NCI-H1105 (cell line): ENCODE measurements around the gene RBMS1.
"Not testable (repeated sequence)": the region's sequence is repeated elsewhere in the genome, so short reads cannot be mapped to it uniquely, and the experiment has no call there.

ENCODE experiments used
- DNase-seq: peaks from one replicate; lab custom pipeline; 2025; lab: John Stamatoyannopoulos, UW

Gene RBMS1

DNA sequence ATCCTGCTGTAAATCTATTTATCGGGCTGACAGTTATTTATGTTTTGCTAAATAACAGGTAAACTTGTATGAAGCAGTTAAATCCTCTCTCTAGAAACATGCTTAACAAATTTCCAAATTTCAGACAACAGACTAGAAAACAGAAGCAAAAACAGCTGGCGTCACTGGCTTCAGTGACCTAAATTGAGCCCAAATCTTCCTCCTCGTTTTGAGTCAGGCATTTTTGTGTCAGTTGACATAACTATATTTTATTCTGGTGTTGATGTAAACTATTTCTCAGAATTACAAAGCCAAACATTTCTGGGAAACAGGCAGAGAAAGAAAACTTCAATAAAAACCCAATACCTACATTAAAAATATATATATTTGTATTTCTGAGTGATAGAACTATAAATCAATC, 21.7 kb downstream of the RBMS1 start:
- DNase-seq = no peak

DNA sequence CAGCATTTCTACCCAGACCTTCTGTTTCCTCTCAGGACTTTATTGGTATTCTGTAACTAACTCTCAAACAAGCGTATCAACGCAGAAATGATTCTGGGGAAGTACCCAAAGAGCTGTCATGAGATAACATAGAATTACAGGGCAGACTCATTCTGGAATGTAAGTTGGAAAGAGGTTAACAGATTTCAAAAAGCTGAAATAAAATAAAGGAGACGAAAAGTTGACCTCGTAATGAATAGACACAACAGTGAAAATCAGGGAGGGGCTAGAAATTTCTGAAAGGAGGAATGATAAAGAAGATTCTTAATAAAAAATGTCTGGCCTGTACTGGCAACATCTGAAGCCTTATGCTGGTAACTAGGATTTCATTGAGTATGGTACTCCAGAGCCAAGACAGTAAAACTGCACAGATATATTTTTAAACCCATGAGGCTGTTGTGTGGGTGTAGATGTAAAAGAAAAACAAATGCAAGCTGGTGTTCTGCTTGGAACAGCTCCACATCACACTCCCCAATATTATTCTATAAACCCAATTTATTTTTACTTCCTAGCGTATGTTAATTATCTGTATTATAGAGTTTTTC, 23.9 kb downstream of the RBMS1 start:
- DNase-seq = no peak

DNA sequence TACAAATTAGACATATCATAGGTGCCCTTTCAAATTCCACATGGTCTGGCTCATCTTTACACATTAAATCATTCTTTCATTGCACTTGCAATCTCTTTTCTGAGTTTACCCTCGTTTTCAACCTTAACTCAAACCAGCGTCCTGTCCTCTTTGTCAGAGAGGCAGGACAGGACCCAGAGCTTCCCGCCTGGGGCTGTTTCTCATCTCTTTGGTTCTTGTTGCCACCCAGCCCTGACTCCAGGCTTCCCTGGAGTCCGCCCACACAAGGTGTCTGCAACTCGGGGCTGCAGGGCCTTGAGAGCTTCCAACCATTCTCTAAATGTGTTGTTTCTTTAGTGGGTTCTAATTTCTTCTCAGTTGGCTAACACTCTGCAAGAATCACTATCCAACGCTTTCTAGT, 24.4 kb downstream of the RBMS1 start:
- DNase-seq = no peak

DNA sequence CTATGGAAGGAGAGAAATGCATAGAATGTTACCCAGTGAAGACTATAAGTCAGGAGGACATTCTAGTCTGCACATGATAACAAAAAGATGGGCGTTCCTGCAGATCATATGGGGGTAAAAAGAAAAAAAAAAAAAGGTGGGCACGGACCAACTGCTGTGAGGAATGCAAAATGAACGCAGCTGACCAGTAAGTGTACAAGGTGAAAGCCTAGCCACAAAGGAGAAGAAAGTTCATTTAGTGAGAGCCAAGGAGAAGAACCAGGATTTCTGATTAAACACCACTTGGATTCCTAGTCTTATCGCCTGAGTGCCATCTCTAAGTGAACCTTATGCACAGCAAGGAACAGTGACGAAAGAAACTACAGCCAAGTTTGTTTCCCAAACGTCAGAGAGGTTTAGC, 26.5 kb downstream of the RBMS1 start:
- DNase-seq = no peak

DNA sequence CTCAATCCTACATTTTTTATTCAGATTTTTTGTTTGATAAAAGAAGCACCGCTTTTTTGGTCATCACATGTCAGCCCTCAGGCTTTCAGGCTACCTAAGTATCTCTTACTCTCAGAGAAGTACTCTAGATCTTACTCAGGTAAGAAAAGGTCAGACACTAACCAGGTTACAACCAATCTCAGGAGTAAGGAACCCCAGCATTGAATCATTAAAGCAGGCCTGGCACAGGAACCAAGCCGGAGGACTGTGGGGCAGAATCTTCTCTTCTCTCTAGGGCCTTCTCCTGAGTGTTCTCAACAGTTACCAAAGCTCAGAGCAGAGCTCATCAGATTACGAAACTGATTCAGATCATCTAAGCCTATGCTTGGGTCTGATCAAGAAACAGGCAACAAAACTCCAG, 28.2 kb downstream of the RBMS1 start:
- DNase-seq = no peak

DNA sequence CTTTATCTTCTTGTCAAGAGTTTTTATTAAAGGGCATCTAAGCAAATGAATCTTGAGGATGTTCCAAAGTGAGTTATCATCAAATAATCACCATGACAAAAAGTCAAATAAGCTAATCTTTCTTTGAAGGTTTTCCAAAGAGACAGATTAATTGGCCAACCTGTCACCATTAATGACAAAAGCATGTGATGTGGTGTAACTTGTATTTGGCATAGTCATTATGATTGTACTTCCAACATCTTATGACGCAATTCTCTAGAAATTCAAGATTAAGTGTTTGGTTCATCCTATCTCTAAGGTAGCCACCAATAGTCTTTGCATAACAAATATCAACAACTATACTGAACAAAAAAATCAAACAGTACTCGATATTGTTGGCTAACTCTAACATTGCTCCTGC, 28.6 kb downstream of the RBMS1 start:
- DNase-seq = no peak

DNA sequence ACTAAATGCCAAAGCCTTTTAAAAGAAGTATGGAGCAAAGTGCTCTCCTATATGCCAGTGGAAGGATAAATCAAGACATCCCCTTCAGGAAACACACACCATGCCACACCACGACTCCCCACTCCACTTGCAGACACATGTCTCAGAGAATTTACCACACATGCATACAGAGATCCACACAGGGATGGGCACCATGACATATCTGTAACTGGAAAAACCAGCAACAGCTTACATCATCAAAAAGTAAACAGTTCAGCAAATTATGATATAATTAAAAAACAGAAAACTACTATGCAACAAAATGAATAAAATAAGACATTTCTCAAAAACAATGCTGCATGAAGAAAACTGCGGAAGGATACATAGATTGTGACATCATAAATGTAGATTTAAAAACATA, 29.6 kb downstream of the RBMS1 start:
- no peak for DNase-seq

DNA sequence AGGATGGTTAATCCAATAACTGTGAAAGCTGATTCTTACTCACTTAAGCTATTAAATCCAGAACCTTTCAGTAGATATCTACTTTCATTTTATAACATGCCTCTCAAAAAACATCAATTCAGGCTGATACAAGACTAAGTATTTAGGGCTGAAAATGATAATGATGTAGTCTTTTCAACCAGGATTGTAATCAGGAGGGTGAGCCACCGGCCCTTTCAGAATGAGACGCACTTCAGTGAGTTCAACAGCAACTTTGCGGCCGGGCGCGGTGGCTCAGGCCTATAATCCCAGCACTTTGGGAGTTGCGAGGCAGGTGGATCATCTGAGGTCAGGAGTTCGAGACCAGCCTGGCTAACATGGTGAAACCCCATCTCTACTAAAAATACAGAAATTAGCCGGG, 30.4 kb downstream of the RBMS1 start:
- no peak for DNase-seq

DNA sequence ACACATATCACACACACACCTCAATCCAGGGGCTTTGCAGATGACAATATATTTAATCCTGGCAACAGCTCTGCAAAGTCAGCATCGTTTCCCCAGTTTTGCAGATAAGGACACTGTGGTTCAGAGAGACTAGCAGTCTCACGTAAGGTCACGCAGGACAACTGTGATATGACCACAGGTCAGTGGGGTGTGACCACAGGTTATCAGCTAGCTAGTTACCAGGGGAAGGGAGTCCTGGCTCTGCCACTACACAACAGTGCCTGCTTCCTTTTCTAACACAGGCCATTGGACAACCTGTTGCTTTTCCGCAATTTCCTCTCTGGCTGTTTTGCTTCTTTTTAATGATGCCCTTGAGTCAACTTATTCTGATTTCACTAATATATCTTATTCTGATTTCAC, 33.3 kb downstream of the RBMS1 start:
- no peak for DNase-seq

DNA sequence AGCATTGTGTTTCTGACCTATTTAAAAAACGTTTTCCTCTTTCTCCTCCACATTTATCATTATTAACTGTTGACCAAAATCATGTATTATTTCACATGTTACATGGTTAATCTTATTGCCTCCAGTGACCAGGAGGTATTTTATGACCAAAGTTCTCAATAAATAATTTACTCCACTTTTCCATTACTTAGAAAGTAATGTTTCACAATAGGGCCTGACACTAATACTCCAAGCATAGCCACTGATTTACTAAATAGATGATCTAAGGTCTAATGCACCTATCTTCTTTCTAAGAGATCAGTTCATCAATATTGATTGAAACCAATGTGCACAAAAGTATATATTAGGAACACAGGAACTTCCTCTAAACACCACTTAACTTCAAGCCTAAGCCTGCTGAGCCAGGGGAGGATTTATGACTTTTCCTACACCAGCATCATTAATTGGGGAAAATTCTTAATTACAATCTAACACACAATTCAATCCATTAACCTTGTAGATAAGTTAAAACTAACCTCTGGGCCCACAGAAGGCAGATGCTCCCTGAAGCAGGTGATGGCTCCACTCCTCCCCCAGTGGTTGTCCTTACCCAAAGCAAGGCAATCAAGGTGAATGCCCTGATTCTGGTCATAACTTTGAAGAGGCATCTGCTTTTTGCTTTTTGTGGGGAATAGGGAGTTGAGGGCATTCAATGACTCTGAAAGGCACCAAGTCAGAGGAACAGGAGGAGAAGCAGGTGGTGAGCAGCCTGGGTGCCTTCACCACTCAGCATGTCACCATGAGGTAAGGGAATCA, 33.9 kb downstream of the RBMS1 start:
- DNase-seq = no peak

DNA sequence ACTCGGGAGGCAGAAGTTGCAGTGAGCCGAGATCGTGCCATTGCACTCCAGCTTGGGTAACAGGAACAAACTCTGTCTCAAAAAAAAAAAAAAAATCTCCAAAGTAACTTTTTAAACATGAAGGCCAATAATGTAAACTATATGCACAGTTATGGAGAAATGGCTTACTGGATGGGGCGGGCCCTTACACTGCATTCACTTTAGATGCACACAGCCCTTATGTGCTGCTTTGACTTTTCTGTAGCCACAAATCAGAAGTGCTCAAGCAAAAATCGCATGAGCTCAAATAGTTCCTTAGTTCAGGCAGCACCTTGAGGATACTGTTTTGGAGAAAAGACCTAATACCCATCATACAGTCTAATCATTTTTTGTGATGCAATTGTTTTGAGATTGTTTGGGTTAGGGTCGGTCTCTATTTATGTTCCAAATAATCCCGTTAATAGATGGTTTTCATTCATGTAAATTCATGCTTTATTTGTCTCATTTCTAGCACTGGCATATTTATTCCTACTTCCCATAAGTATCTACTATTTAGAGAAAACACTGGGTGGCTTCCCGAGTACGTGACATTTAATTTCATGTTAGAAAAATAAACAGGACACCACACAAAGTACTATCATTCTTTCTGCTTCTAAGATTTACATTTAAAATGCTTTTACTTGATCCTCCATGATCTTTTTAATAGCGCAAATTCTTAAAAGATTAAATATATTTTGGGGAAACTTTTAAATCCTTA, 34.7 kb downstream of the RBMS1 start:
- DNase-seq = no peak

DNA sequence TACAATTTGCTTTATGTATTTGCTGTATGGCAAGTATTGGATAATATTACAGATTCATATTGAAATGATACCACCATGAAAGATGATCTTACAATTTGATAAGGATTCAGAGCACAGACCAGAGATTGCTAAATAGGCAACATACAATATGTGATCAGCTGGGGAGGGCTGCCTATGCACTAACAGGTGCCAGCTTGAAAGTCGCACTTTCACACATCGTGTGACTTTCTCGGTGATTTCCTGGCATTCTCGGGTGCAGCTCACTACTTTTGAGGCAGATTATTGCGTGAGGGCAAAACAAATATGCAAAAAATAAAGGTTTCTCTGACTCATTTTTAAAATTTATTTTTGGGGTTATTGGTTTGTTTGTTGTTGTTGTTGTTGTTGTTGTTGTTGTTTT, 36.0 kb downstream of the RBMS1 start:
- no peak for DNase-seq

DNA sequence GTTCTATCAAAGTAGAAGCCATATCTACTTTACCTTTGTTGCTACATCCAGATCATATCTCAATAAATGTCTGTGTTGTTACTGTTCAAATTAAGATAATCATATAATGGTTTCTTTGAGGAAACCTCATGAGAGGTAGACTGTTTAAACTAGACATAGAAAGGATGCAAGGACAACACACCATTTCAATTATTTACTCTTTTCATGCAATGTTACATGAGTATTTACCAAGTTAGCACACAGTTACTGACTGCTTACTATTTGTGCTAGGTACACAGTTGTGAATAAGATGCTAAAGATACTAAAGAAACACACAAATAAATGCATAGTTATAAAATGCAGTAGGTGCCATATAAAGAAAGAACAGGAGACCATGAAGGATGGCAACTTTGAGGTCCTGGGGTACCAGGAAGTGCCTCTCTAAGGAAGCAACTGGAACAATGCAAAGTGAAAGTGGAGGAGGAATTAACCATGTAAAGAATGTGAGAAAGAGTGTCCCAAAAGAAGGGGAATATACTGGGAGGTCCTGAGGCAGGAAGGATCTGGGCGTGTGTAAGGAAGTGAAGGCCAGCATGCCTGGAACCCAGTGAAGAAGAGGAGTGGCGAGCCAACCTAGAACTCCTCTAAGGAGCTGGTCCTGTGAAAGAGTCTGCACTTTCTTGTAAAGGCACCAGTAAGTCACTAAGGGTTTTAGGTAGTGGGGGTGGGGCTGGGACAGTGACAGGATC, 39.4 kb downstream of the RBMS1 start:
- no peak for DNase-seq

DNA sequence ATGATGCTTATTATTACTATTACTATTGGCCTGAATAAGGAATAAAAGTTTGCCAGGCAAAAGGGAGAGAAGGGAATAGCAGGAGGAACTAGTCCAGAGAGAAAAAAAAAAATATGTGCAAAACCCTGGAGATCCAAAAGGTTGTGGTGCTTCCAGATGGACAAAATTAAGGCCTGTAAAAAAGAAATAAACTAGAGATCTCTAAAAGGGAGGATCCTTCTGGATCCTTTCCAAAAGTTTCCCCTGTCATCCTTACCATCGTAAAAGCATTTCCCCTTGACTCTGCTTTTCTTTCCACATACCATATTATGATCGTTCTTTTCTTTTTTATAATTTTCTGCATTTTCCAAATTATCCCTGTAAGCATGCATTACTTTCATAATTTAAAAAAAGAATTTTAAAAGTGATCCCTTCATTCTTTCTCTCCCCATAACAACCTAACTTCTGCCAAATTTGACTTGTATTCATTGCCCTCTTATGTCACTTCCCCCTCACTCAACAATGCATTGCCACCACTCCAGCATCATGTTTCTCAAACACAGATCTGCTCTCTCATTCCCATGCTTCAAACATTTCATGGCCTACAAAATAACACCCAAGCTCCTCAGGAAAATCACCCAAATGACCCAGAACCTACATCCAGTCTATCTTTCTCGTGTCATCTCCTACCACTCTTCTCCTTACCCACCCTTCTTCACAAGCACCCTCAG, 40.3 kb downstream of the RBMS1 start:
- no peak for DNase-seq

DNA sequence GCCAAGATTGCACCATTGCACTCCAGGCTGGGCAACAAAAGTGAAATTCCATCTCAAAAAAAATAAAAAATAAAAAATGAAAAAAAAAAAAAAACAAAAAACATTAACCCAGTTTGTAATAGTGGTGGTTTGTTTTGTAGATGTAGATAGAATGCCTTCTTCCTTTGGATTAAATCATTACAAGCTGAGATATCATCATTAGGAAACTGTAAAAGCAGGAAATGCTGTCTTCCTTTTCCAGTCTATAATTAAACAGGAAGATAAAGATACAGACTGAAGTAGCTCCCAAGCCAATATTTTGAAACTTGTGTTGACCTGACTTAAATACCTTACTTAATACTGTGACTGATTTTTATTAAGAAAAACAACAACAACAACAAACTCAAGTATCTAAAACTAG, 43.1 kb downstream of the RBMS1 start:
- no peak for DNase-seq

DNA sequence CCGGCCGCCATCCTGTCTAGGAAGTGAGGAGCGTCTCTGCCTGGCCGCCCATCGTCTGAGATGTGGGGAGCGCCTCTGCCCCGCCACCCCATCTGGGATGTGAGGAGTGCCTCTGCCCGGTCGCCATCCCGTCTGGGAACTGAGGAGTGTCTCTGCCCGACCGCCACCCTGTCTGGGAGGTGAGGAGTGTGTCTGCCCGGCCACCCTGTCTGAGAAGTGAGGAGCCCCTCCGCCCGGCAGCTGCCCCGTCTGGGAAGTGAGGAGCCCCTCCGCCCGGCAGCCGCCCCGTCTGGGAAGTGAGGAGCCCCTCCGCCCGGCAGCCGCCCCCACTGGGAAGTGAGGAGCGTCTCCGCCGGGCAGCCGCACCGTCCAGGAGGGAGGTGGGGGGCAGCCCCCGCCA, 44.8 kb downstream of the RBMS1 start:
- not testable (repeated sequence) for DNase-seq

DNA sequence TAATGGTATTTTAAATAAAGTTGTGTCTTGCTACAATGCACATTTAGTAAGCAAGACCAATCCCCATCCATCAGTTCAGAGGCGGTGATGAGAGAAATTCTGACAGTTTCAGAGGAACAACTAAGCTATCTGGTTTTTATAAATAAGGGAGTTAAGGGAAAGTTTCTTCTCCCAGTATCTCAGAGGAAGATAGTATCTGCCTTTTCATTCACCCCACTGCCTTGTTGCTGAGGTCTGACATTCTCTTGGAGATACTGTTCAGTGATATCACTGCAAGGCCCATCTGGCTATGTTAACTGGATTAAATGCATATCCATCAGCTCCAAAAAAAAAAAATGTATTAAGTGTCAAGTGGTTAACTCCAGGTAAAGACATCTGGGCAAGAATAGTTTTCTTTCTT, 47.9 kb downstream of the RBMS1 start:
- DNase-seq = no peak

DNA sequence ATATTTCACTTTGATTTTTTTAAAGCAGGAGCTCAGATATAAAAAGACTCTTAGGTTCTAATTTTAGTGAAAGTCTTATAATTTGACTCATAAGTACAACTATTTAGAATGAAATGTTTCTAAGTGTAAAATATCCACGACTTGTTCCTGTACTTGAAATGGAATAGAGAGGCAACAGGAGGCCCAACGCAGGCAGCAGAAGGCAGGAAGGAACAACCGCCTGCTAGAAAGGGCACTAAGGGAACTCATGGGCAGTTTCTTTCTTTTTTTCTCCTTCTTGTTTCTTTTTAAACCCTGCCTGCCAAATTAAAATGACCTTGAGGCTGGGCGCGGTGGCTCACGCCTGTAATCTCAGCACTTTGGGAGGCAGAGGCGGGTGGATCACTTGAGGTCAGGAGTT, 51.0 kb downstream of the RBMS1 start:
- DNase-seq = no peak

DNA sequence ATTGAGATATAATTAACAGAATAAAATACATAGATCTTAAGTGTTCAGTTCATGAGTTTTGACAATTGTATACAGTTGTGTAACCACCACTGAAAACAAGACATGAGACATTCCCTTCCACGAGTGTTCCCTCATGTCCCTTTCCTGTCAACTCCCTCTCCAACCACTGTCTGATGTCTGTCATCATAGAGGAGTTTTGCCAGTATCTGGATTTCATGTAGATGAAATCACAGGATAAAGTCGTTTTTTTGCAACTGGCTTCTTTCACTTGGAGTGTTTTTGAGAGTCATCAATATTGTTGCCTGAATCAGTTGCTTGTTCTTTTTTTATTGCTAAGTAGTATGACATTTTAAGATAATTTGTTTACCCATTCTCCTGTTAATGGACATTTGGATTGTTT, 52.7 kb downstream of the RBMS1 start:
- DNase-seq = peak; percentile 21

DNA sequence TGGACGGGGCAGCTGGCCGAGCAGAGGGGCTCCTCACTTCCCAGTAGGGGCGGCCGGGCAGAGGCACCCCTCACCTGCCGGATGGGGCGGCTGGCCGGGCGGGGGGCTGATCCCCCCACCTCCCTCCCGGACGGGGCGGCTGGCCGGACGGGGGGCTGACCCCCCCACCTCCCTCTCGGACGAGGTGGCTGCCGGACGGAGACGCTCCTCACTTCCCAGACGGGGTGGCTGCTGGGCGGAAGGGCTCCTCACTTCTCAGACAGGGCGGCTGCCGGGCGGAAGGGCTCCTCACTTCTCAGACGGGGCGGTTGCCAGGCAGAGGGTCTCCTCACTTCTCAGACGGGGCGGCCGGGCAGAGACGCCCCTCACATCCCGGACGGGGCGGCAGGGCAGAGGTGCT, 54.6 kb downstream of the RBMS1 start:
- not testable (repeated sequence) for DNase-seq

DNA sequence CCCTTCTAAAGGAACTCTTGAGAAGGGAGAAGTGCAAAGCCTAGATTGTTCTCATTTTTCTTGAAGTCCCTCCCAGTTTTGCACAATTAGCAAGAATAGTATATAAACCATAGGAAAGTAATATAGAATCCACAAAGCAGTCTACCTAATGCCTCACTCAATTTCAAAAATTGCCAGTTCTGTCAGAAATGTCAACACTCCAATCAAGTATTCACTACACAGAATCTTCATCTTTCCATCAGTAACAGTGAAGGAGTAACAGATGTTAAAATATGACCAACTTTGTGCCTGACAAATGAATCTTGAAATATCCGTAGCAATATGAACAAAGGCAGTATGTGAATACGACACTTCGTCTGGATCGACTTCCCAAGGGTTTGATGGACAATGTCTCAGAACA, 56.3 kb downstream of the RBMS1 start:
- DNase-seq = no peak
